Measurements from ENCODE around the gene BCAN. TPM values are rescaled to one million over a fixed set of nuclear protein-coding genes. Genes with fewer than 3 reads are reported as not detected.

Gene BCAN
- total RNA-seq, 4 donors from 2014 or later = 21.9 to 50.1 (median 26.0) TPM

DNA sequence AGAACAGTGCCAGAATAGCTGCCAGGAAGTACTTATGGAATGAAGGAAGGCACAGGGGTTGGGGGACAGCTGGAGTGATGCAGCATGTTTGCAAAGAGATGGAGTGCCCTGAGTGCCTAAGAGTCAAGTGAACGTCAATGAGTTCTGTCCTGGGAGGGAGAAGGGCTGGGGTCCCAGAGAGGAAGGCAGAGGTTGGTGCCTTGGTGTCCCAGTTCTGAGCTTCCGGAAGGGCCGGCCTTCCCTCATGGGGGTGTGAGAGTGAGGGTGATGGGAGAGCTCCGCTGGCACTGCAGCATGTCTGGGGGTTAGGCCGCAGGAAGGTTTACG, 17.7 kb downstream of the BCAN start:
- WGBS, 2 donors = 16 to 32% methylated on average over 6 of the region's 6 CpGs
- no peak overlapping the region for H3K4me3 ChIP-seq (ENCODE audit: low read depth, poor library complexity, severe bottlenecking)
- intact Hi-C loops (cut with DNase I; ENCODE audit: low total_unique reads) = loop anchor here (5.0 kb wide), 1 partner anchor 37 kb away; no protein-coding TSS in a partner anchor
- no peak for TF ChIP-seq POLR2A (IDR thresholded peaks at IDR 0.05)
- TF ChIP-seq, protein P1, sequence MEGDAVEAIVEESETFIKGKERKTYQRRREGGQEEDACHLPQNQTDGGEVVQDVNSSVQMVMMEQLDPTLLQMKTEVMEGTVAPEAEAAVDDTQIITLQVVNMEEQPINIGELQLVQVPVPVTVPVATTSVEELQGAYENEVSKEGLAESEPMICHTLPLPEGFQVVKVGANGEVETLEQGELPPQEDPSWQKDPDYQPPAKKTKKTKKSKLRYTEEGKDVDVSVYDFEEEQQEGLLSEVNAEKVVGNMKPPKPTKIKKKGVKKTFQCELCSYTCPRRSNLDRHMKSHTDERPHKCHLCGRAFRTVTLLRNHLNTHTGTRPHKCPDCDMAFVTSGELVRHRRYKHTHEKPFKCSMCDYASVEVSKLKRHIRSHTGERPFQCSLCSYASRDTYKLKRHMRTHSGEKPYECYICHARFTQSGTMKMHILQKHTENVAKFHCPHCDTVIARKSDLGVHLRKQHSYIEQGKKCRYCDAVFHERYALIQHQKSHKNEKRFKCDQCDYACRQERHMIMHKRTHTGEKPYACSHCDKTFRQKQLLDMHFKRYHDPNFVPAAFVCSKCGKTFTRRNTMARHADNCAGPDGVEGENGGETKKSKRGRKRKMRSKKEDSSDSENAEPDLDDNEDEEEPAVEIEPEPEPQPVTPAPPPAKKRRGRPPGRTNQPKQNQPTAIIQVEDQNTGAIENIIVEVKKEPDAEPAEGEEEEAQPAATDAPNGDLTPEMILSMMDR (IDR thresholded peaks at IDR 0.05) = no peak
- no peak for DNase-seq (ENCODE audit: low spot score in 2 of 2)

DNA sequence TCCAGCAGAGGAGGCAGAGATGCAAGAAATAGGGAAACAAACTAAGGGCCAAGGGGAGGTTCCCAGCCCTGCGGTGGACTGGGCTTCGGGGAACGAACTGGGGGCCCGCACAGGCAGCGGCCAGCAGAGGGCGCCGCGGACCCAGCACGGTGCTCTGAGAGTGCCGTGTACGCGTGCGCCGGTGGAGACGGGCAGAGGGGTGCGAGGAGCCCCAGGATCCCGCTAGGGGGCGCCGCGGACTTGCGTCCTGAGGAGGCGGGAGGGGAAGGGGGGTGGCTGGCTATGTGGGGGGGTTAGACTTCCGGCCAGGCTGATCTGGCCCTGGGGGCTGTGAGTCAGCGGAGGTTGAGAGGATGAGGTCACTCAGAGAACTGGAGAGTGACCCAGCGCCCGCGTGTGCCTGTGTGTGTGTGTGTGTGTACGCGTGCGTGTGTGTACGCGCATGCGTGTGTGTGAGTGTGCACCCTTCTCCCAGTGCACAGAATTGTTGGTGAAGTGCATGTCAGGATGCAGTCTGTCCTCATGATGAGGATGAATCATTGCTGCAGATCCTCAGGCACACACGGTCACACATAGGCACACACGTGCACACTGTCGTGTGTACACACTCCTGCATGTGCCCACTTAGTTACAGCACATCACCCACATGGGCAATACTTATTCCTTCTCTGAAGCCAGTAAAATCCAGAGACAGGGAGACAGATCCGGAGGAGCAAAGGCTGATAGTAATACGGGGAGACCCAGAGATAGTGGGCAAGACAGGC, 18.3 kb downstream of the BCAN start:
- intact Hi-C loops (cut with DNase I; ENCODE audit: low total_unique reads) = loop anchor here (5.0 kb wide), 1 partner anchor 38 kb away; no protein-coding TSS in a partner anchor
- no peak for TF ChIP-seq POLR2A (IDR thresholded peaks at IDR 0.05)
- TF ChIP-seq, protein P1 (IDR thresholded peaks at IDR 0.05) = peak in 2 of 3 donors; percentile 68 to 93
- 12 to 15% methylated on average over 37 to 38 of the region's 38 CpGs for WGBS, 2 donors
- peak; percentile 89 to 99 for DNase-seq (ENCODE audit: low spot score in 2 of 2)
- no peak overlapping the region for H3K4me3 ChIP-seq (ENCODE audit: low read depth, poor library complexity, severe bottlenecking)

GRCh38 chr1:156660752-156661112, 18.8 kb downstream of the BCAN start:
- intact Hi-C loops (cut with DNase I; ENCODE audit: low total_unique reads) = no loop called here
- no peak for TF ChIP-seq POLR2A (IDR thresholded peaks at IDR 0.05)
- TF ChIP-seq, protein P1 (IDR thresholded peaks at IDR 0.05) = no peak
- 72 to 78% methylated on average over 2 of the region's 2 CpGs for WGBS, 2 donors
- no peak overlapping the region for H3K4me3 ChIP-seq (ENCODE audit: low read depth, poor library complexity, severe bottlenecking)
- no peak for DNase-seq (ENCODE audit: low spot score in 2 of 2)

DNA sequence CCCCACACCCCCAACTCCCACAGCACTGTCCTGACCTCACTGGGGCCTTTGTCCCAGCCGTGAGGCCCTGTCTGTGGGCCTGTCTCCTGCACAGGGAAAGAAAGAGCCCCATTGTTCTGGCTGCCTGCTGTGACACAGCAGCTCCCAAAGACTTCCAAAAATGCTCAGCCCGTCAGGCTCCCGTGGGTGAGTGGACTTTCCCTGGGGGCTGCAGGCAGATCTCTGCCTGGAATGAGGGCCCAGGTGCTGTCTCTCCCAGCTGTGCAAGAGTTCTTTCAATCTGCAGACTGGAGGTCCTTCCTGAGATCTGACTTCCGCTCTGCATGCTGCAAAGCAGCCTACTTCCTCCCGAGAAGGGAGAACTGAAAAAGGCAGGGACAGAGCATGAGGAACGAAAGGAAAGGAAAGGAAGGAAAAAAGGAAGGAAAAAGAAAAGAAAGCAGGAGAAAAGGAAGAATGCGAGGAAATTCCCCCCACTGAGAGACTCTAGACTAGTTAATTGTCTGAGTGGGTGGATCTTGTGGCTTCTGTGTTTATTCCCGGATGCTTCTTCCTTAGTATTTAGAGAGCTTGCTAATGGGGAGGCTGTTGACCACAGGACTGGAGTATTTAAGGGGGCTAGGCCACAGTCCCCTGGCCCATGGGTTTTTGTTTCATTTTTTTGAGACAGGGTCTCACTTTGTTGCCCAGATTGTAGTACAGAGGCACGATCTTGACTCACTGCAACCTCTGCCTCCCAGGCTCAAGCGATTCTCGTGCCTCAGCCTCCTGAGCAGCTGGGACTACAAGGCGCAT, 20.3 kb downstream of the BCAN start:
- intact Hi-C loops (cut with DNase I; ENCODE audit: low total_unique reads) = no loop called here
- WGBS, 2 donors = 60 to 66% methylated on average over 12 of the region's 12 CpGs
- H3K4me3 ChIP-seq (ENCODE audit: low read depth, poor library complexity, severe bottlenecking) = no peak overlapping the region
- no peak for DNase-seq (ENCODE audit: low spot score in 2 of 2)
- TF ChIP-seq, protein P1 (IDR thresholded peaks at IDR 0.05) = peak in 1 of 3 donors; percentile 17
- TF ChIP-seq POLR2A (IDR thresholded peaks at IDR 0.05) = no peak

DNA sequence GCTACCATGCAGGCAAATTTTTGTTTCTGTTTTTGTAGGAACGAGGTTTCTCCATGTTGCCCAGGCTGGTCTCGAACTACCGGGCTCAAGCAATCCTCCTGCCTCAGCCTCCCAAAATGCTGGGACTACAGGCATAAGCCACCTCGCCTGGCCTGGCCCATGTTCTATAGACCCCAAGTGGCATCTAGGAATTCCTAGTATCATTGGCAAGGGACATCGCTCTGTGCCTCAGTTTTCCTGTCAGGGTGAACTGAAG, 20.8 kb downstream of the BCAN start:
- 79 to 91% methylated on average over 5 of the region's 5 CpGs for WGBS, 2 donors
- TF ChIP-seq, protein P1 (IDR thresholded peaks at IDR 0.05) = no peak
- no peak for TF ChIP-seq POLR2A (IDR thresholded peaks at IDR 0.05)
- DNase-seq (ENCODE audit: low spot score in 2 of 2) = no peak
- no peak overlapping the region for H3K4me3 ChIP-seq (ENCODE audit: low read depth, poor library complexity, severe bottlenecking)
- intact Hi-C loops (cut with DNase I; ENCODE audit: low total_unique reads) = no loop called here

Measured in lower leg skin (tissue), 4 donors.